Measurements from ENCODE around the gene COL5A2.

- TF ChIP-seq POLR2A (IDR thresholded peaks at IDR 0.05; ENCODE audit: low read depth, low read length), result no peak
- no peak for TF ChIP-seq CTCF (IDR thresholded peaks at IDR 0.05; ENCODE audit: extremely low read depth in 1 of 2, insufficient read depth in 1 of 2, low read depth in 1 of 2, low read length in 2 of 2)
- TF ChIP-seq EZH2 (IDR thresholded peaks at IDR 0.05; ENCODE audit: borderline replicate concordance, low read depth, low read length, severe bottlenecking), result no peak
- TF ChIP-seq POLR2AphosphoS5 (IDR thresholded peaks at IDR 0.05; ENCODE audit: insufficient read depth, low read depth, low read length), result no peak
- TF ChIP-seq MYC (IDR thresholded peaks at IDR 0.05; ENCODE audit: low read depth, low read length), result no peak
These were observed 46.5 kb upstream of the COL5A2 start for GRCh38 chr2:189226017-189226416.

Measured in endothelial cell of umbilical vein (primary cell).